CD4-positive, CD25-positive, alpha-beta regulatory T cell (primary cell): ENCODE results near the gene ACTN2. TPM values are rescaled to one million over a fixed set of nuclear protein-coding genes. Genes with fewer than 3 reads are reported as not detected.

Experiments used
- polyA plus RNA-seq, 4 donors: library from polyadenylated mRNA; unstranded; fragments of 300-500 nt; fragmentation: Illumina TruSeq; gene quantifications; one replicate each; pipeline ENCODE4 v1.2.3, GENCODE V29; 2021
- total RNA-seq: library from RNA; stranded (reverse); gene quantifications from one replicate; pipeline ENCODE4 v1.2.3, GENCODE V29; 2022

ACTN2 gene
- total and polyA plus RNA-seq, 5 donors from 2014 or later: not detected

Other genes with a start within 250 kb of the ACTN2 start
- 183 TPM for gene LGALS8, start 162.5 kb upstream of the ACTN2 start, total RNA-seq
- gene LGALS8, start 162.5 kb upstream of the ACTN2 start, polyA plus RNA-seq: 10 to 100 TPM; 53.3 to 70.7 (median 60.1) TPM
- gene HEATR1, start 82.0 kb upstream of the ACTN2 start, total RNA-seq: 54.2 TPM
- 10 to 100 TPM; 10.2 to 13.5 (median 12.5) TPM for gene HEATR1, start 82.0 kb upstream of the ACTN2 start, polyA plus RNA-seq
- 44.5 TPM for gene MTR, start 108.8 kb downstream of the ACTN2 start, total RNA-seq
- gene MTR, start 108.8 kb downstream of the ACTN2 start, polyA plus RNA-seq: 10 to 100 TPM; 12.6 to 15.0 (median 14.5) TPM